GM18519 (cell line): ENCODE data around the gene SMARCA2.

ENCODE experiments used
- ATAC-seq: cut with Tn5 transposase; IDR thresholded peaks from one replicate; pipeline ENCODE4 v1.9.1; 2021; ENCODE audit warnings: mild to moderate bottlenecking, moderate library complexity; ENCODE audit not compliant: unreplicated experiment, low FRiP score

Gene SMARCA2

DNA sequence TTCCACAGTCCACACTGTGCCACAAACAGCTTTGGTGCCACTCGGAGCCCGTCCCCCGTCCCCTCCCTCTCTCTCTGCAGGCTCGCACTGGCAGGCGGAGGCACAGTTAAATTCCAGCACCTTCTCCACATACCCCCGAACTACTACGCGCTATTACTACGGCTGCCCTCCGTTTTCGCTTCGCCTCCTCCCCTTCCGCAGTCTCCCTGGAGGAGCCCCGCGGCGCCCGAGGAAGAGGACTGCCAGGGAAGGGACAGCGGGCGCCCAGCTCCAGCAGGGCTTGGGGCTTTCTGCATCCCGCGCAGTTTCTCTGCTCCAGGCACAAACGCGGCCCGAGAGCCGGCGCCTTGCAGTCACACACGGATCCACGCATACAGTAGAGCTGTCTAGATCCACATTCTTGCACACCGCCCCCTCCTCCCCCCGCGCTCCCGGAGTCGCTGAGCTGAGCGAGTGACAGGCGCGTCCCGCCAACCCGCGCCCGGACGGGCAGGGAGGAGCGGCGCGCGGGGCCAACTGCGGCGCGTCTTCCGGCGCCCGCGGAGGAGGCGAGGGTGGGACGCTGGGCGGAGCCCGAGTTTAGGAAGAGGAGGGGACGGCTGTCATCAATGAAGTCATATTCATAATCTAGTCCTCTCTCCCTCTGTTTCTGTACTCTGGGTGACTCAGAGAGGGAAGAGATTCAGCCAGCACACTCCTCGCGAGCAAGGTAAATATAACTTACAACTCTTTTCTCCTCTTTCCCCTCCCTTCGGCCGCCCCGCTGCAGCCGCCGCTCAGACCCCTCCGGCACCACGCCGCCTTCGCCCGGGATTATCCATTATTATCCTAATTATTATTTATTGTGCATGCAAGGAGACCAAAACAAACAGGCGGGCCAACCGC lies at the start of gene SMARCA2:
TSS of gene SMARCA2 (plus strand) at position 652 of the 885 bp plus-strand sequence. CDS start 13,676 bp downstream, outside the sequence.
- peak; percentile 65 for ATAC-seq

DNA sequence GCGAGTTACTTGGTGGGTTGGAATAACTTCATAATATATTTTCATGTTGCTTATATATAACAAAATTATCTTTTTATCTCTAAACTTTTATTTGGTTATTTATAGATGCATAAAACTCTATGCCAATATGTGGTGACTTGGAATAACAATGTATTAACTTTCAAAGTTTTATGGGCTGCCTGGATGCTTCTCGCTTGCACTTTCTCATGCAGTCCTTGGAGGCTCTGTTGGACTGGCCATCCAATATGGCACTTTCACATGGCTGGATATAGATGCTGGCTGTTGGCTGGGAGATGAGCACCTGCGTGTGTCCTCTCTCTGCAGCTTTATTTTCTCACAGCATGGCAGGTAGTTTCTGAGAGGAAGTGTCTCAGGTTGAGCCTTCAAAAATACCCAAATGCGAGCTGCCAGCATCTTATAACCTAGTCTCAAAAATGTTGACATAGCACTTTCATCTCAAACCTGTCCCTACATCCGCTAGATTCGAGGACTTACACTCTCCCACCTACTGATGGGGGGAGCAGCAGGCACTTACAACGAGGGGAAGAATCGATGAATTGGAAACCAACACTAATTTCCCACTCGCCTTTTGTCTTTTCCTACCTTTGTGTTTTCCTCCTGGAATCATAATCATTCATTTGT lies 48.3 kb upstream of the SMARCA2 start:
- ATAC-seq: no peak

DNA sequence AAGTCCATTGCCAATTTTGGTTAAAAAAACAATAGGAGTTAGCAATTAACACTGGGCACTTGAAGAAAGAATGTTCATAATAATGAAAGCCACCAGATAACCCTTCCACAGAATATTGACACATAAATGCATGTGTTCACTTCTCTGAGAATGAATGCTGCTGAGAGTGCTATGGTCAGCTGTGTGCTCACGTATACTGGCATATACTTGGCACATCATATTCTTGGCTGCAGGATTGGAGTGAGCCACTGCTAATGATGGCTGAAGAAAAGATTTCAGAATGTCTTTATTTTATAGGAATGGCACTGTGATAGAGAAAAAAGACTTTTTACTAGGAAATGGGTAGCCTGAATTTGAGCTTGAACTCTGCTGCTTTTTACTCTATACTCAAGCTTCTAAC lies 46.0 kb upstream of the SMARCA2 start:
- ATAC-seq: no peak

DNA sequence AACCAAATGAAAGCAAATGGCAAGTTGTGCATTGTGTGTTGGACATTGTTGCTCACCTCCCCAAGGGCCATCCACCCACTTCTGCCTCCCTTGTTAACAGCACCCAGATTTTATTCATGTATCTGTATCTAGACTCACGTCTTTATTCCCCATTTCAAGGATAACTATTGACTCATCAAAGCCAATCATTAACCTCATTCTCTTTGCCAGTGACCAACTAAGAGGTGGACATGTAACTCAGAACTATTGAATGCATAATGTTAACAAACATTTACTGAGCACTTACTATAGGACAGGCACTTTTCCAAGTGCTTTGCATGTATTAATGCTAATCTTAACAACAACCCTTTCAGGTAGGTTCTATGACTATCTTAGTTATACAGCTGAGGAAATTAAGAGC lies 45.2 kb upstream of the SMARCA2 start:
- ATAC-seq: no peak

DNA sequence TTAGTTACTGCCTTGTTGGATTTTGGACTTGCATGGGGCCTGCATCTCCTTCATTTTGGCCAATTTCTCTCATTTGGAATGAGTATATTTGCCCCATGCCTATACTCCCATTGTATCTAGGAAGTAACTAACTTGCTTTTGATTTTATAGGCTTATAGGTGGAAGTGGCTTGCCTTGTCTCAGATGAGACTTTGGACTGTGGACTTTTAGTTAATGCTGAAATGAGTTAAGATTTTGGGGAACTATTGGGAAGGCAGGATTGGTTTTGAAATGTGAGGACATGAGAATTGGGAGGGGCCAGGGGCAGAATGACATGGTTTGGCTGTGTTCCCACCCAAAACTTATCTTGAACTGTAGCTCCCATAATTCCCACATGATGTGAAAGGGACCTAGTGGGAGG lies 42.5 kb upstream of the SMARCA2 start:
- no peak for ATAC-seq

DNA sequence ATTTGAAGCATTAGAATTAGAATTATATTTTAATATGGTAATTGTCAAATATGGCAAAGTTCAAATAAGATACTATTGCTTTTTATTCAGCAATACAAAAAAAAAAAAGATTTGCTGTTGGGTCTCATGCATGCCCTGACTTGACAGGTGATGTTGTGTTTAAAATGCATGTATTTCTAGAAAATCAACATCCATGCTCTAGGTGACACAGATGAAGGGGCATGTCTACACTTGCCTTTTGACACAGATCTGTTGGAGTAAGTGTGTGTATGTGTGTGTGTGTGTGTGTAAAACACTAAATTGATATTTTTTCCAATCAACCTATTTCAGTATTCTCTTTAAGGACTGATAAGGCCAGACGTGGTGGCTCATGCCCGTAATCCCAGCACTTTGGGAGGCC lies 38.1 kb upstream of the SMARCA2 start:
- ATAC-seq: no peak

DNA sequence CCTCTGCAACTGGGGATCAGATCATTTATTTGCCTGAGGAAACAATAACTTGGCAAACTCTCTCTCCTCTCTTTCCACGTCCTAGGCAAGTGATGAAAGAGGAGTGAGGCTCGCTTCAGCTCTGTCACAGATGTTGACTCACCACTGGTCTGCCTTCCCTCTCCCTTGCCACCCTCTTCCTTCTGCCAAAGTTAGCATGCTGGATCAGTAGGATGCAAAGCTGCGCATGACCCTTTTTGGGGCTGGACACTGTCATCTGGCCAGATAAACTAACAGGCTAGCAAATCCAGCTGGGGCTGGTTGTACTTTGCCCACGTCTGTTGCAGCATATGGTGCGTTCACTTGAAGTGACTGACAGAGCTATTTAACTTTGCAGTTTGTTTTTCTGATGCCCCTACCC lies 36.2 kb upstream of the SMARCA2 start:
- no peak for ATAC-seq

DNA sequence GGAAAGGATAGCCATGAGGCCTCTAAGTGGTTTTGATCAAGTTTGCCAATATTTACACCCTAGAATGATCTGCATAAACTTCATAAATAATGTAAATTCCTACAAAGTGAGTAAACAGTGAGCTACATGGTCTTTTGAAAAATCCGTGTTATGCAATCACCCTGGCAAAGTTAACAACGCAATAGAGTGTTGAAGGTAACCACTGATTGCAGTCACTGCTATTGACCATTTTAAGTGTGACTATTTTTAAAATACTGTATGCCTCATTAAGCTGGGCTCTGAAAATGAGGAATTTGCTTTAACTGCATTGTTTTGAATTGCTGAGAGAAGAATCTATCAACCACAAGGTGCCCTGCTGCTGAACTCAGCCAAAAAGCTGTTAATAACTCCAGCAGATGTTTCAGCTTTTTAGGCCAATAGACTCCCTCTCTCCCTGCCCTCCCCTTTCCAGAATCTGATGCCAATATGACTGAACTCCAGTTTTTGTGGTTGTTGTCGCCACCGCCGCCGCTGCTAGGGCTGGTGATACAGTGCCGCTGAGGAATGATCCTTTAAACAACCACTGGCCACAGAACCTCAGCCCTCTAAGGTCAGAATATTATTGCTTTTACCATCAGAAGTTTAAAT lies 35.3 kb upstream of the SMARCA2 start:
- no peak for ATAC-seq

DNA sequence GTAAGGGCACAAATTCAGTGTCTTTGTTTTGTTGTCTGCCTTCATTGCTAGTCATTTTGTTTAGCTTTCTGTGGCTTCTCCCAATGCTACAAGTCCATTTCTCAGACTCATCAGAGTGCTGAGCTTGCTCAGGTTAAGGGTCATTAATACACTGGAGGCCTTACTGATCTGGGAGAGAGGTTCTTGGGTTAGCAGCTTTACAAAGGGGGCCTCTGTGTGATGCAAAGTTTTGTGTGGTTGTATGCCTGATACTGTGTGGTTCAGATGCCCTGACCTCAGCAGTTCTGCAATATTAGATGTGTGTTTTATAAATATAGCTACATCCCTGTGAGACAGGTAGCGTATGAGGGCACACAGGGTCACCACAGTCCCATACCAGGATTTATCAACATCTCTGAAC lies 34.8 kb upstream of the SMARCA2 start:
- no peak for ATAC-seq

DNA sequence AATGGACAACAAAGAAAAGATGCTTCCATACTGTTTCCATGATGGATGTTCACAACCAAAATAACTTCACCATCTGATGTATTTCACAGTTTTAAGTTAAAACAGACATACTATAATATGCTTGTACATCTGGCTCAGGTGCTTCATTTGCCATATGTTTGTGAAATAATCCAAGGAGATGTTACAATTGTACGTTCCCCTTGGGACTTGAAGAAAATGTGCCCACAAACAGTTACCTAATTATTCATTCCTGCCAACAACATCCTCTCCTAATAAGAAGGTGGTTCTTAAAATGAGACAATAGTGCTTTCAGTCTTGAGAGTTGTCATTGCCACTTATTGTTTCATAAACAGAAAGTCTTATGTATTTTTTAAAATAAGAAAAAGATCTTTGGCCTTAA lies 33.1 kb upstream of the SMARCA2 start:
- no peak for ATAC-seq

DNA sequence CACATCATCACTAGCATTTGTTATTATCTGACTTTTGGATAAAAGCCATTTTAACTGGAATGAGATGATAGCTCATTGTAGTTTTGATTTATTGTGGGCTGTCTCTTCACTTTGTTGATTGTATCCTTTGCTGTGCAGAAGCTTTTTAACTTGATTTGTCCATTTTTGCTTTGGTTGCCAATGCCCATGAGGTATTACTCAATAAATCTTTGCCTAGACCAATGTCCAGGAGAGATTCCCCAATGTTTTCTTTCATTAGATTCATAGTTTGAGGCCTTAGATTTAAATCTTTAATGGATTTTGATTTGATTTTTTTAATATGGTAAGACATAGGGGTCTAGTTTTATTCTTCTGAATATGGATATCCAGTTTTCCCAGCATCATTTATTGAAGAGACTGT lies 28.8 kb upstream of the SMARCA2 start:
- ATAC-seq: no peak

DNA sequence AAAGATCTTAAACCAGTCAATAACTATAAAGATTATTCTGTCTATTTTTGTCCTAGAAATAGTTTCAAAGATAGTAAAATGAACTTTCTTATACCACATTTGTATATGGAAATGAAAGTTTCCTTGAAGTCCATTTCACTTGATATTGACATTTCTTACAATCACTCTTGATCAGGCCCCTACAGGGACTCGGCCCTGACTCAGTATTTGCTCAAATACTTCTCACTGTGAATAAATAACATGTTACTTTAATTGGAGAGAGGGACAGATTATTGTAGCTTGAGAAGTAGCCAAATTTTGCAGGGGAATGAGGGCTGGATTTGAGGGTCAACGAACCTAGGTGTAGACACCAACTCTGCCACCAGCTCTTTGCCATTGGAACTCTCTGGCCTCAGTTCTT lies 25.6 kb upstream of the SMARCA2 start:
- no peak for ATAC-seq

DNA sequence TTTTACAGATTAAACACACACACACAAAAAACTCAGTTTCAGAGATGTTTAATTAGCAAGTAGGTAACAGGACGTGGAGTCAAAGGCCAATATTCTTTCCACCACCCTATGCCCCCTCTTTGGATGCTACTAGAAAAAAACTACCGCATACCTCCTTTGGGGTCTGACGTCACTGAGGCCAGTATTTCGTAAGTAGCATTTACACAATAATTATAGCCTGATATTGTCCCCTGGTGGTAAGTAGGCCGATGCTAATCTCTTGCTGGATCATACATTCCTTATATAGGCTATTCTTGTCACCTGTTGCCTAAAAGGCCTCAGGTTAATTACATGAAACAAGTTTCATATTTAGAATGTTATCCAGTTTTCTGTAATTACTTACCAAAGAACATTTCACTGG lies 21.0 kb upstream of the SMARCA2 start:
- ATAC-seq: no peak

DNA sequence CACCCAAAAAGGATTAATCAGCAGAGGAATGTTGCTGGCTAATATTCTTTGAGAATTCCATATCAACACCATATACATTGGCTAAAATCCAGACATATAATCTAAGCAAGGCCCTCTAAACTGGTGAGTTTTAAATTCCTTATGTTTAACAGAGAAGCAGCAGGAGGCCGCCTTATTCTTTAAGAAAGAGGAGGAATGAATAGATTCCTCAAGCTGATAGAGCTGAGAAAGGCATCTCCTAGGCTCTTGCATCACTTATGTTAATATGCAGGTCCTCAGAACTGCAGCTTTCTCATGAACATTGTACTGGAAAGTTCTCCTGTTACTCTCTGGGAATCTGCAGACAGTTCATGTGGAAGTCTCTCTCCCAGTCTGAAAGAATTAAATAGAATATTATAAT lies 20.1 kb upstream of the SMARCA2 start:
- ATAC-seq: no peak

DNA sequence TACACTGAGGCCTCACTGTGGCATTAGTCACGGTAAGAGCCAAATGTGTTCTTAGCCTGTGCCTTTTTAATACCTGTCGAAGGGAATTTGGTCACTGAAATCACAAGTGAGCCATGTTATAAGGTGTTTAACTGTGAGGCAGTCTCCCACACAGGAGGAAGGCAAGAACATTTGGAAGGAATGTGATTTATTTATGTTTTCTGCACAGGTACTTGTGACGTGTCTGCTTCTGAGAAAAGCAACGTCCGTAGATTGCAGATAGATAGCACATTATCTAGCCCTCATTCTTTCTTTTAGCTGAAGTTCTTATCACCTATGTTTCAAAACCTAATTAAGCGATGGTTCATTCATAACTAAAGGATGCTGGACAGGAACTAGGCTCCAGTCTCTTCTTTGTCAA lies 19.0 kb upstream of the SMARCA2 start:
- ATAC-seq: no peak

DNA sequence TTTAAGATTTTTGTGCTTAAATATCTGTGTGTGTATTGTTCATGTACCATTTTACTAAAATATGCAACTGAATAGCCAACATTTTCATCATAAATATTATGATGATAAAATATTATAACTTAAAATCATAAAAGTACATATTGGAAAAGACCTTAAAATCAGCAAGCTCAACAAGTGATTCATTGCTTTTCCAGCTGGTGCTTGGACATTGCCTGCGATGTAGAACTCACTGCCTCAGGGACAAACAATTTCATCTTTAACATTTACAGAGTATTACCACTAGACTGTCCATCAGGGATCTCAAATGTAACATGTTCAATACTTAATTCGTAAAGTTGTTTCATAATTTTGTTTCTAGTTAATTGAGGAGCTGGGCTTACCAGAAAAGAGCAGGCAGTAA lies 17.5 kb upstream of the SMARCA2 start:
- ATAC-seq: no peak

DNA sequence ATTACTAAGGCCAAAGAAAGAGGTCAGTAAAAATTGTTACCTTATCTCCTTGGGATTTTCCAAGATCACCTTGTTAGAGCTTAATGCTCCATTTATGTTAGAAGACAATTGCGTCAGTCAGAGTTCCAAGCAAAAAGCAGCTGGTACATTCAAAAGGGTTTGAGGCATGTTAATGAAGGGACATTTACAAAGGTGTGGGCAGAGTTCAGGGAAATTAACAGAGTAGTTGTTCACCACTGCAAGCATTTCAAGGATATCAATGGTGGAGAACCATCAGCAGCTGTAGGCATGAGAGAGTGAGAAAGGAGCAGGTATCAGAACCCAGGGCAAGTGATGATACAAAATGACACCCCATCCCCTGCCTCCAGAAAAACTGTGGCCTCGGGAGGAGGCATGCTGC lies 17.0 kb upstream of the SMARCA2 start:
- no peak for ATAC-seq

DNA sequence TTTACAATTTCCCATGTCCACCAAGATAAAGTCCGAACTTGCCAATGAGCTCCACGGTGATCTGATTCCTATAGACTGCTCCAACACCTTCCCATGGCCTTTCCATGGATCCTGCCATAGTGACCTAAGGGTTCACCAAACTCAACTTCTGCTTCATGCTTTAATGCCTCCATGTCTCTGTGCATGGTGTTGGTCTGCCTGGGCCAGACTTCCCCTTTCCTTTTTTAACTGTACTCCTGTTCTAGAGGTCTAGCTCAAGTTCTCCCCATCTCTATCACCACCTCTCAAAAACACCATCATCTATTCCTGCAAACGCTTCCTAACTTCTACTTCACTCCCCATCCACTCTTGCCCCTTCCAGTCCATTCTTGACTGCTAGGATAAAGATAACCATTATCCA lies 14.8 kb upstream of the SMARCA2 start:
- ATAC-seq: no peak

DNA sequence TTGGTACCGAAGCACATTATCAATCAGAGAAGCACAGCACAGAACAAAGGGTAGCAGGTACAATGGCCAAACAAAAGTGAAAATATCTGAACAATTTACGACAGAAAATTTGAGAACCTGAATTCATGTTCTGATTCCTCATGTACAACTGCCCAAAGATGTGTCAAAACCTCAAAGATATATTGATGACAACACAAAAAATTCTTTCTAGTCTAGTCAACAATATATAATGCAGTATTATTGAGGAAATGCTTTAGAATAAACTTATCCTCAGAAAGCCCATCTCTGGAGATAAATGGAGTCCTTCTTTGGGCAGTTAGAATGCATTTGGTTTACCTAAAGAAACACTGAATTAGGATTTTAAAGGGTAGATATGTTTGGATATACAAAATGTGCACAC lies 6.8 kb upstream of the SMARCA2 start:
- no peak for ATAC-seq

DNA sequence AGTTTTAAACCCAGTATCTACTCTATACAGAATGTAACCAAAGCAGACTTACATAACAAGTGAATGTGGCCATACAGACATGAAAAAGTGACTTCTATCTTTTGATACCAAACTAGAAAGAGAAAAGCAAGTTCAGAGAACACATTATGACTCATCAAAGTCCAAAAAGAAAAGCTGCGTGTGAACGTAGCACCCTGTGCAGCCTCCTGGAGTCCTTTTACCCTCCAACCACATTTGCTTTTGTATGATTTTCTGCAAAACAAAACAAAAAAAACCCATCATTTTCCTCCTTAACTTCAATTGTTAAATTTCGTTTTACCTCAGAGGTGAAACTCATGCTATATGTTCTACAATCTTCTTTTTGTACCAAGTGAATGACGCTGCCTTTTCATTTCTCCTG lies 2.8 kb upstream of the SMARCA2 start:
- ATAC-seq: peak; percentile 38

DNA sequence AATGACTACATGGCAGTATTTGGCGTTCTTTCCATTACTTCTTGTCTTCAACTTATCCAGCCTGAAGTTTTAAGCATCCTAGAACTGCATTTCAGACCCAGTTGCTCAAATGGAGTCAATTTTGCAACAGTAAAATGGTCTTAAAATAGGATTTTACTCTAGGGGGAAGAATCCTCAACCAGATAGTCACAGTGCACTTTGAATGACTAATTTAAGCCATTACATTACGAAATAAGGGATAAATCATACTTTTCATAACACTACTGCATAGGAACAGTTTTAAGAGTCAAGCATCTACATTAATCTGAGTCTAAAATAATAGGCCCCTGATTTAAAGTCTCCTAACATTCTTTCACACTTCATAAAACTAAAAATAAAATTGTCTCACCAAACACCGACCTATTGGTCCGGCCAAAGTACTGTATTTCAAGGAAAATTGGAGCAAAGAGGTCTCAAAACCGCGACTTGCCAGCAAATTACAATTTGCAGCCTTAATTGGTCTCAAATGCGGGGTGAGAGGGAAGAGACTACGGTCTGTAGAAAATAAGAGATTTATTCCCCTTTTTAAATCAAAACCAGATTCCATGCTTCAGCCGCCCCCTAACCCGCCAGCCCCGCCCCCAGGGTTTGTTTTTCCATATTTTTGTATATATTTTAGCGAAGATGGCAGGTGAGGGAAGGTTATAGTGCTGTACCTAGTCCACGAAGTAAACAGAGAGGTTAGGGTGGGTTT lies 1.2 kb upstream of the SMARCA2 start:
- ATAC-seq: no peak
